HL-60 (cell line): Measurements from ENCODE around the gene KCNMA1.

Experiments used
- CTCF ChIP-seq: IDR thresholded peaks from one replicate; pipeline ENCODE4 v1.5.1; 2011; ENCODE audit warnings: low read length, control low read depth, inconsistent platforms; ENCODE audit not compliant: insufficient read depth
- GABPA ChIP-seq: IDR thresholded peaks from 2 replicates; pipeline ENCODE4 v1.6.1; 2012; ENCODE audit warnings: low read depth
- POLR2AphosphoS5 ChIP-seq: IDR thresholded peaks from 2 replicates; pipeline ENCODE4 v1.6.1; 2012; ENCODE audit warnings: low read depth
- SPI1 ChIP-seq: IDR thresholded peaks from 2 replicates; pipeline ENCODE4 v1.6.1; 2012; ENCODE audit warnings: low read depth, mild to moderate bottlenecking, borderline replicate concordance

DNA sequence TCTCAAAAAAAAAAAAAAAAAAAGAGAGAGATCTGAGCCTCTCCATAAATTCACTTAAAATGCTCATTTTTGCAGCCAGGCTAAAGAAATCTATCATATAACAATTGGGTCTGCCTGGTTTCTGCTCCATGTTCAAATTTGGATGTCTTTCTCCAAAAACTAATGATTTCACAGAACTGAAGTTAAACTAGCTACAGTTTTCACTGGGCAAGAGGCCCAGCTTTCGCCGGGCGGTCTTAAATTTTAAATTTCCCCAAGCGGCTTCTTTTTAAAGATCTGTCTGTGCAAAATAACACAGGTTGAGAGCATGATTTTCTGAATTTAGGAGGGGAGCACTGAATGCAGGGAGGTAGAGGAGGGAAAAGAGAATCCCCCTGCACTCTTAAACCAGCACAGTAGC is 603.4 kb downstream of the KCNMA1 start:
- no peak for TF ChIP-seq CTCF
- no peak for TF ChIP-seq POLR2AphosphoS5
- no peak for TF ChIP-seq SPI1
- no peak for TF ChIP-seq GABPA
